Retinal pigment epithelial cell (primary cell): Measurements from ENCODE around the gene PKP2.
"Not testable (repeated sequence)": the region's sequence is repeated elsewhere in the genome, so short reads cannot be mapped to it uniquely, and the experiment has no call there.

Experiments
- DNase-seq: peaks from one replicate; pipeline ENCODE4 v3.0.0-alpha.2; 2010; ENCODE audit warnings: low read depth
- H3K4me3 ChIP-seq: 2 replicates; pipeline ENCODE4 v1.5.1; 2011; ENCODE audit warnings: mild to moderate bottlenecking, low read length, control low read depth, moderate library complexity
- TF ChIP-seq, protein P1 (sequence below): conservative IDR thresholded peaks from 2 replicates; pipeline ENCODE4 v1.5.1; 2011; ENCODE audit warnings: low read depth, low read length, control low read depth, inconsistent platforms

PKP2 gene

DNA sequence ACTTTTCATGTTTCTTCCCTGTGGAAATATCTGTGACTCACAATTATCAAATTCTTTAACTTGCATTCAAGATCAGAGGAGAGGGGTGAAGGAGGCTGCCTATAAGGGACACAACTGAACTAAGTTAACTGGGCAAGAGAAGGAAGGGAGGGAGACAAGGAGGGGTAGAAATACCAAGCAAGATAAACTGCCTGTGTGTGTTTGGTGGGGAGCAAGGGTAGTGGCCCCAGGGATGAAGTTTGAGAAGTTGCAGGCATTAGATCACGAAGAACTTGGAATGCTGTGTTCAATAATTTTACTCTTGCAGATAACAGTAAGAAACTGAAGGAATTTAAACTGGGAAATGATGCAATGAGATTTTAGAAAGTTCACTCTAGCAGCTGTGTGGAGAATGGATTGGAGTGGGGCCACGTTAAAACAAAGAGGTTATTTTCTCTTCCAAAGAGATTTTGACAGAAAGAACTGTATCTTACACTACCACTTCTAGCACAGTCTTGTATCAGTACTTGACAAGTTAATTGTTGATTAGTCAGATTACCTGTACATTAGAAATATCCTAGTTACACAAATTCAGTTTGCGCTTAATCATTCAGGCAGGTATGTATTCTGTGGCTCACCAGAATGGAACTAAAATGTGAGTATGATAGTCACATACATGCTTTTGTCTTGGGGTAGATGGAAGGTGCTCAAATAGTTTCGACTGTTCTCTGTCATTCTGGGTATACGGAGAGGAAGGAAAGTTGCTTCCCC, 7.4 kb downstream of the PKP2 start:
- H3K4me3 ChIP-seq, result no peak overlapping the region
- no peak for DNase-seq
- TF ChIP-seq, protein P1, sequence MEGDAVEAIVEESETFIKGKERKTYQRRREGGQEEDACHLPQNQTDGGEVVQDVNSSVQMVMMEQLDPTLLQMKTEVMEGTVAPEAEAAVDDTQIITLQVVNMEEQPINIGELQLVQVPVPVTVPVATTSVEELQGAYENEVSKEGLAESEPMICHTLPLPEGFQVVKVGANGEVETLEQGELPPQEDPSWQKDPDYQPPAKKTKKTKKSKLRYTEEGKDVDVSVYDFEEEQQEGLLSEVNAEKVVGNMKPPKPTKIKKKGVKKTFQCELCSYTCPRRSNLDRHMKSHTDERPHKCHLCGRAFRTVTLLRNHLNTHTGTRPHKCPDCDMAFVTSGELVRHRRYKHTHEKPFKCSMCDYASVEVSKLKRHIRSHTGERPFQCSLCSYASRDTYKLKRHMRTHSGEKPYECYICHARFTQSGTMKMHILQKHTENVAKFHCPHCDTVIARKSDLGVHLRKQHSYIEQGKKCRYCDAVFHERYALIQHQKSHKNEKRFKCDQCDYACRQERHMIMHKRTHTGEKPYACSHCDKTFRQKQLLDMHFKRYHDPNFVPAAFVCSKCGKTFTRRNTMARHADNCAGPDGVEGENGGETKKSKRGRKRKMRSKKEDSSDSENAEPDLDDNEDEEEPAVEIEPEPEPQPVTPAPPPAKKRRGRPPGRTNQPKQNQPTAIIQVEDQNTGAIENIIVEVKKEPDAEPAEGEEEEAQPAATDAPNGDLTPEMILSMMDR, result no peak

DNA sequence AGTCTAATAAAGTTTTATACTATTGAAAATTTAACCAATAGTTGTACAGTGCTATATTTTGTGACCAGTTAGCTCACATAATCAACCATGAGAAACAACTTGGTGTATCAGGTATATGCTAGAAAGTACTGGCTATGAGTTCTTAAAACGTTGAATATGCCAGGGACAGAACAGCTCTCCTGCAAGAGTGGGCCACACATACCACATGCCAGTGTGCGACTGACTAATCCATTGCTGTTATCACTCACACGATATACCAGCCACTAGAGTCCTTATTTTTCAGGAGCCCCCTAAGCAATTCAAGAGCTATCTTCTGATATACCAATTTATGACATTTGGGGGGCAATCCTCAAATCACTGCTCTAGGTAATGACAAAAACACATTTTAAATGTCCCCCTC, 9.5 kb downstream of the PKP2 start:
- no peak overlapping the region for H3K4me3 ChIP-seq
- DNase-seq, result no peak
- TF ChIP-seq, protein P1, result no peak

DNA sequence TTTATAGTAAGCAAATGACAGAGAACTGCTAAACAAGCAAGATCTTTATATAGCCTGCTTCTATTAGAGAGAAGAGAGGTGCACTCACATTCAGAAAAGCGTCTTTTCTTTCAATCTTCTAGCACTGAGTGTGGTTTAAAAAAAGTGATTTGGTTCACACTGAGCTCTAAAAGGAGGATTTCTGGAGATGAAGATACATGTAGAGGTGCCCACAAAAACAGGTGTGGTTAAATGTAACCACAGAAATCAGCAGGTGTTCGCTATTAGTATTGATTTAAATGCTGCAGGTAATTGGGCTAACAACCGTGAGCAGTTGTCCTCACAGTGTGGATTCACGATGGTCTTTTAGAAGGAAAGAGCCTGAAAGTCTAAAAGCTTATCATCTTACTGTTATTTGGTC, 10.7 kb downstream of the PKP2 start:
- DNase-seq, result no peak
- no peak overlapping the region for H3K4me3 ChIP-seq
- TF ChIP-seq, protein P1, result no peak

DNA sequence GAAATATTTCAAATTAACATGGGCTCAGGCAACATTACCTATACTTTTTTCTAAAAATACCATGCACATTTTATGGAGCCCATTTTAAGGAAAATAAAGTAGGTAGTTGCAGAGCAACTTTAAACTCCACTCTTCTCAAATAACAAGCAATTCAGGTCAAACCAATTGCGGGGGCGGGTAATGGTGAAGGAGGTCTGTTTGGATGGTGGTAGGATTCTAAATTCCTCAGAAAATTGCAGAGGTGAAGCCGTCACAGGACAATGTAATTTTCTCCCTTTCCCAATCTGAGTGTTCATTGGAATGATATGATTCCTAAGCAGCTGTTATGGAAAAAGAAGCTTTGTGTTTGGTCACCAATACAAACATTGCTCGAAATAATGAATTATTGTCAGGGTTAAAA, 11.6 kb downstream of the PKP2 start:
- no peak overlapping the region for H3K4me3 ChIP-seq
- no peak for DNase-seq
- TF ChIP-seq, protein P1, result no peak

DNA sequence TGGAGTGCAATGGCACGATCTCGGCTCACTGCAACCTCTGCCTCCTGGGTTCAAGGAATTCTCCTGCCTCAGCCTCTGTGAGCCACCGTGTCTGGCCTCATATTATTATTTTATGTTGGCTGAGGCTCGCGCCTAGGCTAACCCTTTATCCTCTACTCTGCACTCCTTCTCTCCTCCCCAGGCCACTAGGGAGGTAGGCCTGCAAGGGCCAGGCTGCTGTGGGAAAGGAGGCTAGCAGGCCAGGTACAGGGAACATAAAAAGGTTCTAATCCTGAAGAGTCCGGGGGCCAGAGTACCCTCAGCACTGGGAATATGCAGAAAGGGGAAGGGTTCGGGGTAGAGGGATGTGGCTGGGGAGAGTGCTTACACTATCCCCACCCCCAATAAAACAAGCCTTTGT, 14.9 kb downstream of the PKP2 start:
- TF ChIP-seq, protein P1, result no peak
- DNase-seq, result no peak
- no peak overlapping the region for H3K4me3 ChIP-seq

DNA sequence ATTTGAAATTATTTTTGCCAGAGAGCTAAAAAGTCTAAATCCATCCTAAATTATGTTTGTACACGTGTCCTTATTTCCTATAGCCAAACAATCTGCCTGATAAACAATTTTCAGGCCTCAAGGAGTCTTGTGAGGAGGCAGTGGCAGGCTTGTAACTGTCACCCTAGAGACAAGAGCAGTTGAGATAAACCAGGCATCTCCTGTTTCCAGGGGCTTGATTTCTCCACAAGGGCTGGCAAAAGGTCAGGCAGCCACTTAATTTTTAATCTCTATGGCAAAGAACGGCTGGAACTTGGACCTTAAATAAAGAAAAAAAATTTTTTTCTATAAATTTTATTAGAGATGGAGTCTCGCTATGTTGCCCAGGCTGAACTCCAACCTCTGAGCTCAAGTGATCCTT, 15.5 kb downstream of the PKP2 start:
- no peak for DNase-seq
- no peak overlapping the region for H3K4me3 ChIP-seq
- TF ChIP-seq, protein P1, result no peak

DNA sequence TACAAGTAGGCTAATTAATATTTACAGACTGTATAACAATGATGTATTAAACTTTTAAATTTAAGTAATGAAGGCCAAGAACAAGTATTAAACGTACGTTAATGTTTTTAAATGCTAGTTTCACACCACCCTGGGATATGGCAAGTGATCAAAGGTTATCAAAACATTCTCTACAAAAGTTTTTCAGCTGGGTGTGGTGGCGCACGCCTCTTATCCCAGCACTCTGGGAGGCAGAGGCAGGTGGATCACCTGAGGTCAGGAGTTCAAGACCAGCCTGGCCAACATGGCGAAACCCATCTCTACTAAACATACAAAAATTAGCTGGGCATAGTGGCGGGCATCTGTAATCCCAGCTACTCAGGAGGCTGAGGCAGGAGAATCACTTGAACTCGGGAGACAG, 17.5 kb downstream of the PKP2 start:
- DNase-seq, H3K4me3 ChIP-seq: not testable (repeated sequence)
